Vagina (tissue), 2 donors: Measurements from ENCODE around the gene HOXB3. TPM values are rescaled to one million over a fixed set of nuclear protein-coding genes. Genes with fewer than 3 reads are reported as not detected.

Experiments
- DNase-seq, 2 donors: peaks; one replicate each; pipeline ENCODE4 v3.0.0-alpha.2; 2017; ENCODE audit errors: extremely low spot score in 2 of 2
- H3K27ac ChIP-seq: fragments of 200-600 bp; sonication (generic); one replicate; pipeline ENCODE4 v1.5.1; 2019
- H3K27me3 ChIP-seq: fragments of 200-600 bp; sonication (generic); one replicate; pipeline ENCODE4 v1.5.1; 2019
- H3K36me3 ChIP-seq, 2 donors: fragments of 200-600 bp; sonication (generic); one replicate each; pipeline ENCODE4 v1.5.1; 2017 to 2019
- H3K4me1 ChIP-seq: fragments of 200-600 bp; sonication (generic); one replicate; pipeline ENCODE4 v1.5.1; 2019
- H3K4me3 ChIP-seq, 2 donors: fragments of 200-600 bp; sonication (generic); 1 replicate in 1 of 2; 2 replicates in 1 of 2; pipeline ENCODE4 v1.5.1; 2016 to 2019
- H3K9me3 ChIP-seq: fragments of 200-600 bp; sonication (generic); one replicate; pipeline ENCODE4 v1.5.1; 2019
- CTCF ChIP-seq, 3 experiments: fragments of 450-650 bp in 2 of 3; fragments of 200-600 bp in 1 of 3; sonication (generic) in 1 of 3; IDR thresholded peaks; one replicate each; pipeline ENCODE4 v1.5.1; 2017 to 2019; ENCODE audit warnings: antibody characterized with exemption in 3 of 3, mild to moderate bottlenecking in 2 of 3, moderate library complexity in 2 of 3
- POLR2A ChIP-seq, 2 donors: fragments of 450-650 bp; IDR thresholded peaks; one replicate each; pipeline ENCODE4 v1.6.1; 2017; ENCODE audit warnings: antibody characterized with exemption in 2 of 2, mild to moderate bottlenecking in 2 of 2, moderate library complexity in 2 of 2
- POLR2AphosphoS5 ChIP-seq, 2 donors: sonication (generic); formaldehyde crosslinking; IDR thresholded peaks; one replicate each; pipeline ENCODE4 v1.9.0; 2017; ENCODE audit warnings: antibody characterized with exemption in 2 of 2, mild to moderate bottlenecking in 2 of 2, low read depth in 1 of 2; ENCODE audit not compliant: insufficient read depth in 1 of 2
- intact Hi-C: fragments of 100-400 bp; cut with DNase I; formaldehyde crosslinking; loops from one replicate; pipeline ENCODE4 v1.15.1; 2023
- microRNA counts, 2 donors: library from miRNA; unstranded; fragments of <30 nt; microRNA quantifications; one replicate each; lab custom pipeline; 2016 to 2017
- microRNA-seq: library from miRNA; unstranded; fragments of <30 nt; microRNA quantifications from one replicate; pipeline ENCODE4, GENCODE V29; 2017; ENCODE audit warnings: borderline number of aligned reads, borderline replicate concordance
- small RNA-seq: library from RNA; depleted of rRNA; stranded (forward); fragments of <200 nt; gene quantifications from one replicate; pipeline ENCODE3, GENCODE V24; 2016
- total RNA-seq: library from RNA; depleted of rRNA; stranded (reverse); fragments of >200 nt; gene quantifications from one replicate; pipeline ENCODE4 v1.2.3, GENCODE V29; 2016

HOXB3 gene
- total RNA-seq, 1 donor from 2014 or later = 17.7 TPM

DNA sequence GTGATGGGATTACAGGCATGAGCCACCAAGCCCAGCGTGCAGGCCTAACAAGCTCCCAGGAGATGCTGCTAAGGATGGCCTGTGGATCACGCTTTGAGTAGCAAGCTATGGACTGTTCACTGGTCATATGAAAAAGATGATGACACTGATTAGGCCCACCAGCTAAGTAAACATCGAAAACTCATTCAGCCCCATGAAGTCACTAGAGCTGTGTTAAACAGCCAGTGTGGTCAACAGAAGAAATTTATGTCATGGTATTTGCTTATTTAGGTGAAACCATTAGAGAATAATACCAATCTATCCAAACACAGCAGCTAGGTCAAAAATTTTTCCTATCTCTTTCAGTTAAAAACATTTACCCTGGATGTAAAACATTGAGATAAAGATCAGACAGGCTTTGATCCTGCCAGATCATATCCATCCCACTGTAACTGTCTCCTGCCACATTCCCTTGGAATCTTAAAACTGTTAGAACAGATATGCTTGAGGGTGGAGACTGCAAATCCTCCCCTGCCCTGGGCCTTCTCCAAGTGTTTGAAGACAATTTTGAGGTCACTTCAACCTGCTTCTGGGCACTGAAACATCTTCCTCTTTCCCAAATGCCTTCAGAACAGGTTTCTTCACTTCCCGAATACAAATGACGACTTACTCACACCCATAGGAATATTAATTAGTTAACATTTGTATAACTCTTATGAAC lies 90.2 kb downstream of the HOXB3 start:
- no peak overlapping the region for H3K27ac ChIP-seq
- no peak for DNase-seq
- H3K4me1 ChIP-seq = no peaks in the 10 kb centered on the region
- TF ChIP-seq CTCF (IDR thresholded peaks at IDR 0.05) (no peak), POLR2A (IDR thresholded peaks at IDR 0.05) (no peak), POLR2AphosphoS5 (IDR thresholded peaks at IDR 0.05; ENCODE audit: insufficient read depth in 1 of 2, low read depth in 1 of 2) (no peak)
- no peaks in the 10 kb centered on the region for H3K9me3 ChIP-seq
- intact Hi-C loops = no loop called here
- no peaks in the 10 kb centered on the region for H3K36me3 ChIP-seq
- no peak overlapping the region for H3K4me3 ChIP-seq
- H3K27me3 ChIP-seq = no peaks in the 10 kb centered on the region

DNA sequence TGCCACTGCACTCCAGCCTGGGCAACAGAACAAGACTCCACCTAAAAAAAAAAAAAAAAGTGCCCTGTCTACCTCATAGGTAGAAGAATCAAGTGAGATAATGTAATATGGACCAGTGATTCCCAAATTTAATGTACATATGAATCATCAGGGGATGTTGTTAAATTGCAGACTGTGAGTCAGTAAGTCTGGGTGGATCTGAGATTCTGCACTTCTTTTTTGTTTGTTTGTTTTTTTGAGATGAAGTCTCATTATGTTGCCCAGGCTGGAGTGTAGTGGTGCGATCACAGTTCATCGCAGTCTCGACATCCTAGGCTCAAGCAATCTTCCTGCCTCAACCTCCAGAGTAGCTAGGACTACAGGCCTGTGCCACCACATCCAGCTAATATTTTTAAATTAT lies 90.8 kb downstream of the HOXB3 start:
- no peak overlapping the region for H3K27ac ChIP-seq
- H3K36me3 ChIP-seq = no peaks in the 10 kb centered on the region
- H3K9me3 ChIP-seq = no peaks in the 10 kb centered on the region
- no peaks in the 10 kb centered on the region for H3K4me1 ChIP-seq
- H3K27me3 ChIP-seq = no peaks in the 10 kb centered on the region
- no peak overlapping the region for H3K4me3 ChIP-seq
- intact Hi-C loops = no loop called here
- TF ChIP-seq CTCF (IDR thresholded peaks at IDR 0.05) (no peak), POLR2A (IDR thresholded peaks at IDR 0.05) (no peak), POLR2AphosphoS5 (IDR thresholded peaks at IDR 0.05; ENCODE audit: insufficient read depth in 1 of 2, low read depth in 1 of 2) (no peak)
- DNase-seq = no peak

MicroRNAs within 50 kb of the gene (microRNA counts, 767-probe panel; counts per million panel counts)
- 4,868 to 5,091 counts per million in 2 donors for microRNA hsa-miR-10a-5p (lab: Ali Mortazavi, UCI)

Small RNAs within 50 kb of the gene (microRNA-seq; reads per million reads assigned to microRNA genes)
- gene MIR196A1 = 1.9 reads per million

Small RNAs within 50 kb of the gene (small RNA-seq; reads per million reads assigned to genes)
- gene MIR196A1 = 0.52 reads per million

Other genes starting within 250 kb of the HOXB3 start
- 5.6 TPM for gene SKAP1, start 160.0 kb downstream of the HOXB3 start, total RNA-seq
- not detected for gene HOXB1, start 59.2 kb downstream of the HOXB3 start, total RNA-seq
- gene HOXB2, start 45.1 kb downstream of the HOXB3 start, total RNA-seq = 14.2 TPM
- 1.5 TPM for gene HOXB4, start 11.9 kb downstream of the HOXB3 start, total RNA-seq
- 0.74 TPM for gene HOXB5, start 3.5 kb upstream of the HOXB3 start, total RNA-seq
- 1.2 TPM for gene HOXB6, start 14.7 kb upstream of the HOXB3 start, total RNA-seq
- 3.2 TPM for gene HOXB7, start 20.8 kb upstream of the HOXB3 start, total RNA-seq
- not detected for gene HOXB8, start 25.1 kb upstream of the HOXB3 start, total RNA-seq
- gene HOXB9, start 36.1 kb upstream of the HOXB3 start, total RNA-seq = not detected
- gene PRAC1, start 132.3 kb upstream of the HOXB3 start, total RNA-seq = 9.6 TPM
- not detected for gene PRAC2, start 132.9 kb upstream of the HOXB3 start, total RNA-seq
- 5.4 TPM for gene HOXB13, start 138.5 kb upstream of the HOXB3 start, total RNA-seq
- gene TTLL6, start 227.0 kb upstream of the HOXB3 start, total RNA-seq = 0.49 TPM
- gene CALCOCO2, start 240.8 kb upstream of the HOXB3 start, total RNA-seq = 140 TPM